ENCODE data around the gene LPP.

The LPP gene

GRCh38 chr3:188157971-188158370, 4.0 kb downstream of the LPP start:
- Histone ChIP-seq H3K27me3 (ENCODE audit: insufficient read depth, low read length, poor library complexity) (no peaks in the 10 kb centered on the region), H3K4me3 (ENCODE audit: low read depth in 1 of 2, low read length in 2 of 2) (no peak overlapping the region), H3K36me3 (ENCODE audit: insufficient read depth, low read length) (no peaks in the 10 kb centered on the region; the same call in 1 of the 2 replicates), H2AFZ (ENCODE audit: low read depth, low read length) (no peak overlapping the region), H3K4me1 (ENCODE audit: insufficient read depth, low read length) (peaks cover 56% of the 10 kb centered on the region), H3K9ac (ENCODE audit: low read depth, low read length) (no peak overlapping the region; the same call in 1 of the 2 replicates), H3K4me2 (ENCODE audit: insufficient read depth, low read length) (no peak overlapping the region), H4K20me1 (ENCODE audit: insufficient read depth, low read length) (peaks cover 6% of the 10 kb centered on the region), H3K27ac (ENCODE audit: low read length) (peak overlapping the region; percentile 52), H3K9me3 (ENCODE audit: insufficient read depth, low read length, severe bottlenecking) (no peaks in the 10 kb centered on the region), H3K79me2 (ENCODE audit: insufficient read depth, low read length) (peaks cover 86% of the 10 kb centered on the region)
- no peak for TF ChIP-seq CTCF (IDR thresholded peaks at IDR 0.05; ENCODE audit: borderline replicate concordance, extremely low read depth, low read length, poor library complexity, severe bottlenecking)
- TF ChIP-seq EZH2 (IDR thresholded peaks at IDR 0.05; ENCODE audit: borderline replicate concordance, low read depth, low read length, severe bottlenecking): no peak
- no peak for DNase-seq
- ATAC-seq (ENCODE audit: insufficient read depth, low read depth): no peak

DNA sequence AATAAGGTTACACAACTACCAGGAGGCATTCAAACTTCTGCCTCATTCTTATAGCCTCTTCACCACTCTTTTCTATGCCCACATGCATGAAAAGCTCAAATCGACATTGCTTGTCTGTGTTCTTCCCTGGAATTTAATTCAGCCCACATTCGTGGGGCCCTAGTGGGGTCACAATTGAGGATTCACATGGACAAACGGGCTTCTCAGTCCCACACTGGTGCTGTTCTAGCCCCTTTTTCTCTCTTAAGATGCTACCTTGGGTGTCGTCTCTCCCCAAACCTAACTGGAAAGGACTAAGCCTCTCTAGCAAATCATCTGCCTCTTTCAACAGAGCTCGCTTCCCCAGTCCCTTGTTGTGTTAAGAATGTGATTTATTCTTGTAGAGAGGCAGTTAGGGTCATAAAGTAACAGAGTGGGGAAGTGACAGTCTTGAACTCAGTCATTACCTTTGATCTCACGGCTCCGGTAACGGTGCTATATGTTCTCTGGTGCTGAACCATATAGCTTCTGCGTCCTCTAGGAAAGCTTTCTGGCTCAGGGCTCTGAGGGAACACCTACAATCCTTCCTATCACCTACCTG, 4.9 kb downstream of the LPP start:
- no peak for ATAC-seq (ENCODE audit: insufficient read depth, low read depth)
- TF ChIP-seq CTCF (IDR thresholded peaks at IDR 0.05; ENCODE audit: borderline replicate concordance, extremely low read depth, low read length, poor library complexity, severe bottlenecking) (no peak), EZH2 (IDR thresholded peaks at IDR 0.05; ENCODE audit: borderline replicate concordance, low read depth, low read length, severe bottlenecking) (no peak)
- no peak for DNase-seq
- Histone ChIP-seq H4K20me1 (ENCODE audit: insufficient read depth, low read length) (peaks cover 8% of the 10 kb centered on the region), H3K36me3 (ENCODE audit: insufficient read depth, low read length) (no peaks in the 10 kb centered on the region; the same call in 1 of the 2 replicates), H3K79me2 (ENCODE audit: insufficient read depth, low read length) (peaks cover 93% of the 10 kb centered on the region), H3K27me3 (ENCODE audit: insufficient read depth, low read length, poor library complexity) (no peaks in the 10 kb centered on the region), H3K9ac (ENCODE audit: low read depth, low read length) (no peak overlapping the region; the same call in 1 of the 2 replicates), H3K4me1 (ENCODE audit: insufficient read depth, low read length) (peaks cover 55% of the 10 kb centered on the region), H3K4me2 (ENCODE audit: insufficient read depth, low read length) (no peak overlapping the region), H2AFZ (ENCODE audit: low read depth, low read length) (no peak overlapping the region), H3K27ac (ENCODE audit: low read length) (peak overlapping the region; percentile 17), H3K4me3 (ENCODE audit: low read depth in 1 of 2, low read length in 2 of 2) (no peak overlapping the region), H3K9me3 (ENCODE audit: insufficient read depth, low read length, severe bottlenecking) (no peaks in the 10 kb centered on the region)

GRCh38 chr3:188160751-188161150, 6.8 kb downstream of the LPP start:
- Histone ChIP-seq H3K4me2 (ENCODE audit: insufficient read depth, low read length) (no peak overlapping the region), H4K20me1 (ENCODE audit: insufficient read depth, low read length) (peaks cover 12% of the 10 kb centered on the region), H2AFZ (ENCODE audit: low read depth, low read length) (no peak overlapping the region), H3K4me1 (ENCODE audit: insufficient read depth, low read length) (peaks cover 44% of the 10 kb centered on the region), H3K27me3 (ENCODE audit: insufficient read depth, low read length, poor library complexity) (no peaks in the 10 kb centered on the region), H3K4me3 (ENCODE audit: low read depth in 1 of 2, low read length in 2 of 2) (no peak overlapping the region), H3K27ac (ENCODE audit: low read length) (peak overlapping the region; percentile 22; the same call in 1 of the 2 replicates), H3K9ac (ENCODE audit: low read depth, low read length) (no peak overlapping the region), H3K79me2 (ENCODE audit: insufficient read depth, low read length) (peaks cover 98% of the 10 kb centered on the region), H3K36me3 (ENCODE audit: insufficient read depth, low read length) (no peaks in the 10 kb centered on the region), H3K9me3 (ENCODE audit: insufficient read depth, low read length, severe bottlenecking) (no peaks in the 10 kb centered on the region)
- no peak for ATAC-seq (ENCODE audit: insufficient read depth, low read depth)
- TF ChIP-seq EZH2 (IDR thresholded peaks at IDR 0.05; ENCODE audit: borderline replicate concordance, low read depth, low read length, severe bottlenecking): no peak
- TF ChIP-seq CTCF (IDR thresholded peaks at IDR 0.05; ENCODE audit: borderline replicate concordance, extremely low read depth, low read length, poor library complexity, severe bottlenecking): no peak
- DNase-seq: no peak

Measured in DND-41 (cell line).